Measurements from ENCODE around the gene RANBP17. TPM values are rescaled to one million over a fixed set of nuclear protein-coding genes. Genes with fewer than 3 reads are reported as not detected.

The RANBP17 gene
- total RNA-seq, 1 experiment from 2014 or later, result not detected

DNA sequence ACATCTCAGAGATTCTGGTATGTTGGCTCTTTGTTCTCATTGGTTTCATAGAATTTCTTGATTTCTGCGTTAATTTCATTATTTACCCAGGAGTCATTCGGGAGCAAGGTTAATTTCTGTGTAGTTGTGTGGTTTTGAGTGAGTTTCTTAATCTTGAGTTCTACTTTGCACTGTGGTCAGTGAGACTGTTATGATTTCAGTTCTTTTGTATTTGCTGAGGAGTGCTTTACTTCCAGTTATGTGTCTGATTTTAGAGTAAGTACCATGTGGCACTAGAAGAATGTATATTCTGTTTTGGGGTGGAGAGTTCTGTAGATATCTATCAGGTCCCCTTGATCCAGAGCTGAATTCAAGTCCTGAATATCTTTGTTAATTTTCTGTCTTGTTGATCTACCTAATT, 12.2 kb downstream of the RANBP17 start:
- Histone ChIP-seq H4K20me1 (ENCODE audit: insufficient read depth, low read depth, low read length) (no peaks in the 10 kb centered on the region), H3K36me3 (ENCODE audit: insufficient read depth, low read length) (no peaks in the 10 kb centered on the region), H3K27ac (ENCODE audit: low read length) (no peak overlapping the region), H3K9me3 (ENCODE audit: low read length) (no peaks in the 10 kb centered on the region), H3K4me1 (ENCODE audit: low read length) (no peaks in the 10 kb centered on the region), H3K9me2 (replicated peaks; ENCODE audit: insufficient read depth, low read length) (no peaks in the 10 kb centered on the region), H3K79me2 (ENCODE audit: low read length) (no peaks in the 10 kb centered on the region), H3K27me3 (ENCODE audit: low read length) (no peaks in the 10 kb centered on the region), H2AFZ (ENCODE audit: low read length) (no peak overlapping the region), H3K4me2 (ENCODE audit: low read depth, low read length, poor library complexity, severe bottlenecking) (no peak overlapping the region), H3K9ac (ENCODE audit: low read length) (no peak overlapping the region), H3K4me3 (ENCODE audit: low read length) (no peak overlapping the region)
- no peak for DNase-seq

DNA sequence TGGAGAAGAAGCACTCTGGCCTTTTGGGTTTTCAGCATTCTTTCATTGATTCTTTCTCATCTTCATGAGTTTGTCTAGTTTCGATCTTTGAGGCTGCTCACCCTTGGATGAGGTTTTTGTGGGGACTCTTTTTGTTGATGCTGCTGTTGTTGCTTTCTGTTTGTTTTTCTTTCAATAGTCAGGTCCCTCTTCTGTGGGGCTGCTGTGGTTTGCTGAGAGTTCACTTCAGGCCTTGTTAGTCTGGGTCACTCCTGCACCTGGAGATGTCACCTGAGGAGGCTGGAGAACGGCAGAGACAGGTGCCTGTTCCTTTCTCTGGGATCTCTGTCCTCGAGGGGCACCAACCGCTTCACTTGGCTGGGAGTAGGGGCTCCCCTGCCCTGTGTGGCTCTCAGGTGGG, 14.0 kb downstream of the RANBP17 start:
- Histone ChIP-seq H3K4me1 (ENCODE audit: low read length) (no peaks in the 10 kb centered on the region), H3K27me3 (ENCODE audit: low read length) (no peaks in the 10 kb centered on the region), H3K9me2 (replicated peaks; ENCODE audit: insufficient read depth, low read length) (no peaks in the 10 kb centered on the region), H2AFZ (ENCODE audit: low read length) (no peak overlapping the region), H3K36me3 (ENCODE audit: insufficient read depth, low read length) (no peaks in the 10 kb centered on the region), H3K4me2 (ENCODE audit: low read depth, low read length, poor library complexity, severe bottlenecking) (no peak overlapping the region), H4K20me1 (ENCODE audit: insufficient read depth, low read depth, low read length) (no peaks in the 10 kb centered on the region), H3K9ac (ENCODE audit: low read length) (no peak overlapping the region), H3K27ac (ENCODE audit: low read length) (no peak overlapping the region), H3K4me3 (ENCODE audit: low read length) (no peak overlapping the region), H3K9me3 (ENCODE audit: low read length) (no peaks in the 10 kb centered on the region), H3K79me2 (ENCODE audit: low read length) (no peaks in the 10 kb centered on the region)
- DNase-seq, result no peak

DNA sequence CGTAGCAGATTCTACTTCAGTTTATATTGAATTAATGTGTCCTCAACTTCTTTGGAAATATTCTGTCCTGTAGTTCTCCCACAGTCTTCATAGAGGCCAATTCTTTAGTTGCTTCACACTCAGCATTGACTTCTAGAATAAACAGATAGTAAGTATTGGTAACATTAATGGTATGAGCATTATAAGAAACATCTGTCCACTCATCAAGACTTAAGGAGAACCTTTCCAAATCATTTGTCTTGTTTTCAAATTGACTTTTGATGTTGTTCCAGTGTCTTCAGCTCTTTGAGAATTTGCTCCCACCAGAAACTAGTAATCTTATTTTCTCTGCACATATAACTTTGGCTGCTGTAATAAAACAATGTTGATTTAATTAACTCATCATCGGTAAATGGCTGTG, 18.3 kb downstream of the RANBP17 start:
- Histone ChIP-seq H3K27ac (ENCODE audit: low read length) (no peak overlapping the region), H3K4me3 (ENCODE audit: low read length) (no peak overlapping the region), H3K4me2 (ENCODE audit: low read depth, low read length, poor library complexity, severe bottlenecking) (no peak overlapping the region), H3K36me3 (ENCODE audit: insufficient read depth, low read length) (no peaks in the 10 kb centered on the region), H3K4me1 (ENCODE audit: low read length) (no peaks in the 10 kb centered on the region), H4K20me1 (ENCODE audit: insufficient read depth, low read depth, low read length) (no peaks in the 10 kb centered on the region), H3K9me2 (replicated peaks; ENCODE audit: insufficient read depth, low read length) (no peaks in the 10 kb centered on the region), H3K79me2 (ENCODE audit: low read length) (no peaks in the 10 kb centered on the region), H3K9ac (ENCODE audit: low read length) (no peak overlapping the region), H2AFZ (ENCODE audit: low read length) (no peak overlapping the region), H3K9me3 (ENCODE audit: low read length) (no peaks in the 10 kb centered on the region), H3K27me3 (ENCODE audit: low read length) (no peaks in the 10 kb centered on the region)
- no peak for DNase-seq

DNA sequence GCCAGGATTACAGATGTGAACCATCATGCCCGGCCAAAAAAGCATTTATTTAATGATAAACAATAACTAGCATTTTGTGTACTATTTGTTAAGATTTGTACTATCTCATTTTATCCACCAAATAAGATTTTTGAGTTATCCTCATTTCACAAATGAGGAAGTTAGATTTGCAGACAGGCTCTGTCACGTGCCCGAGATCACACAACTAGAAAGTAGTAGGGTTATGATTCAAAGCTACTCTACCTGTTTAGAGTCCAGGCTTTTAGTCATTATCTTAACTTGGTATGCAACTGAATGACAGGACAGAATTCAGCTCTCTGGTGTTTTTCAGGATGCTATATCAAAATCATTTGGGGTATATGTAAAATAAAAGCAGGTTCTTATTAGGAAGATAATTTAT, 20.5 kb downstream of the RANBP17 start:
- H3K4me1 ChIP-seq (ENCODE audit: low read length), result no peaks in the 10 kb centered on the region
- no peak for DNase-seq
- H3K27ac ChIP-seq (ENCODE audit: low read length), result no peak overlapping the region
- H3K9me2 ChIP-seq (replicated peaks; ENCODE audit: insufficient read depth, low read length), result no peaks in the 10 kb centered on the region
- H3K9me3 ChIP-seq (ENCODE audit: low read length), result no peaks in the 10 kb centered on the region
- no peak overlapping the region for H2AFZ ChIP-seq (ENCODE audit: low read length)
- no peaks in the 10 kb centered on the region for H3K79me2 ChIP-seq (ENCODE audit: low read length)
- H4K20me1 ChIP-seq (ENCODE audit: insufficient read depth, low read depth, low read length), result no peaks in the 10 kb centered on the region
- no peak overlapping the region for H3K4me2 ChIP-seq (ENCODE audit: low read depth, low read length, poor library complexity, severe bottlenecking)
- H3K27me3 ChIP-seq (ENCODE audit: low read length), result no peaks in the 10 kb centered on the region
- H3K4me3 ChIP-seq (ENCODE audit: low read length), result no peak overlapping the region
- H3K36me3 ChIP-seq (ENCODE audit: insufficient read depth, low read length), result no peaks in the 10 kb centered on the region
- no peak overlapping the region for H3K9ac ChIP-seq (ENCODE audit: low read length)

DNA sequence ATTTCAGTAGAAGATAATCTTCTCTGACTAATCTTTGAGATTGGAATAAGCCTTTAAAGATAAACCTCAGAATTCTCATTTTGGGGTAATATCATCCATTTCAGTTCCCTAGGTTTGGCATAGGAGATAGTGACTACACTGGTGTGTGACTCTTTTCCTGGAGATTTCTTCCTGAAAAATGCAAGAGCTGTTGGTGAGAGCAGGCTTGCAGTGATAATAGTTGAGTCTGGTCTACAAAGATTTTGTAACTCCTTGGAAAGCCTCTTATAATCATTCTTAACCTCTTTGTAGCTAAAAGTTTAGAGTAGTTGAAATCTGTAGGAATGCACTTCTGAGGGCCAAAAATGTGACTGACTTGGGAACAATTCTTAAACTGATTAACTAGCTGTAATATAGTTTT, 23.4 kb downstream of the RANBP17 start:
- no peak overlapping the region for H3K4me2 ChIP-seq (ENCODE audit: low read depth, low read length, poor library complexity, severe bottlenecking)
- no peaks in the 10 kb centered on the region for H3K9me3 ChIP-seq (ENCODE audit: low read length)
- H4K20me1 ChIP-seq (ENCODE audit: insufficient read depth, low read depth, low read length), result no peaks in the 10 kb centered on the region
- DNase-seq, result no peak
- H3K9ac ChIP-seq (ENCODE audit: low read length), result no peak overlapping the region
- no peak overlapping the region for H3K27ac ChIP-seq (ENCODE audit: low read length)
- H3K4me1 ChIP-seq (ENCODE audit: low read length), result no peaks in the 10 kb centered on the region
- no peaks in the 10 kb centered on the region for H3K9me2 ChIP-seq (replicated peaks; ENCODE audit: insufficient read depth, low read length)
- H3K36me3 ChIP-seq (ENCODE audit: insufficient read depth, low read length), result no peaks in the 10 kb centered on the region
- no peaks in the 10 kb centered on the region for H3K79me2 ChIP-seq (ENCODE audit: low read length)
- H2AFZ ChIP-seq (ENCODE audit: low read length), result no peak overlapping the region
- H3K4me3 ChIP-seq (ENCODE audit: low read length), result no peak overlapping the region
- H3K27me3 ChIP-seq (ENCODE audit: low read length), result no peaks in the 10 kb centered on the region

DNA sequence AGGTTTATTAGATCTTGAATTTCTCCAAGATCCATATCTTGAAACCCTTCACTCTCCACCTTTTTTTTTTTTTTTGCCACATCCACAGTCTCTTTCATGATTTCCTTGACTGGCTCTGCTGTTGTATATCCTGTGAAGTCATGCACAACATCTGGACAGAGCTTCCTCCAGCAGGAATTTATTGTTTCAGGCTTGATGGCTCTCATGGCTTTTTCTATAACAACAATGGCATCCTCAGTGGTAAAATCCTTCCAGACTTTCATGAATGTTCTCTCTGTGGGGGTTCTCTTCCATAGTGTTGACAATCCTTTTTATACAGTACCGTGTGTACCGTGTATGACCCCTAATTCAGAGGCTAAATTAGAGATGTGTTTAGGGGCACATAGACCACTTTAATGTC, 24.0 kb downstream of the RANBP17 start:
- Histone ChIP-seq H4K20me1 (ENCODE audit: insufficient read depth, low read depth, low read length) (no peaks in the 10 kb centered on the region), H3K4me3 (ENCODE audit: low read length) (no peak overlapping the region), H3K79me2 (ENCODE audit: low read length) (no peaks in the 10 kb centered on the region), H3K27me3 (ENCODE audit: low read length) (no peaks in the 10 kb centered on the region), H3K36me3 (ENCODE audit: insufficient read depth, low read length) (no peaks in the 10 kb centered on the region), H3K9ac (ENCODE audit: low read length) (no peak overlapping the region), H2AFZ (ENCODE audit: low read length) (no peak overlapping the region), H3K9me3 (ENCODE audit: low read length) (no peaks in the 10 kb centered on the region), H3K9me2 (replicated peaks; ENCODE audit: insufficient read depth, low read length) (no peaks in the 10 kb centered on the region), H3K4me1 (ENCODE audit: low read length) (no peaks in the 10 kb centered on the region), H3K4me2 (ENCODE audit: low read depth, low read length, poor library complexity, severe bottlenecking) (no peak overlapping the region), H3K27ac (ENCODE audit: low read length) (no peak overlapping the region)
- no peak for DNase-seq

DNA sequence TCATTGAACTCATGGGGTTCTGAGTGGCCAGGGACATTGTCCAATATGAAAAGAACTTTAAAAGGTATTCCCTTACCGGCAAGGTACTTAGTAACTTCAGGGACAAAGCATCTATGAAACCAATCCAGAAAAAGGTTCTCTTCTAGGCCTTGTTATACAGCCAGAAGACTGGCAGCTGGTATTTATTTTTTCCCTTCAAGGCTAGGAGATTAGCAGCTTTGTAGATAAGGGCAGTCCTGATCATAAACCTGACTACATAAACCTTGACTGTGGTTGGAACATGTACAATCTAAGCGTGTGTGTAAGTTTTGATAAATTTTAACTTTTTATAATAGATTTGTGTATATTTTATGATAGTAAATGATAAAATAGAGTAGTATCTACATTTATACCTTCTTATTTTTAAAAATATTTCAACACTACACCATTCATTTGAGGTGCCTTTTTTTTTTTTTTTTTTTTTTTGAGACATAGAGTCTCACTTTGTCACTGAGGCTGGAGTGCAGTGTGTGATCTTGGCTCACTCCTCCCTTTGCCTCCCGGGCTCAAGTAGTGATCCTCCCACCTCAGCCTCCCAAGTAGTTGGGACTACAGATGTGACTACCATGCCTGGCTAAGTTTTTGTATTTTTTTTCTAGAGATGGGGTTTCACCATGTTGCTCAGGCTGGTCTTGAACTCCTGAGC, 24.5 kb downstream of the RANBP17 start:
- H3K9me2 ChIP-seq (replicated peaks; ENCODE audit: insufficient read depth, low read length), result no peaks in the 10 kb centered on the region
- no peak overlapping the region for H3K27ac ChIP-seq (ENCODE audit: low read length)
- H2AFZ ChIP-seq (ENCODE audit: low read length), result no peak overlapping the region
- H3K27me3 ChIP-seq (ENCODE audit: low read length), result no peaks in the 10 kb centered on the region
- no peaks in the 10 kb centered on the region for H3K36me3 ChIP-seq (ENCODE audit: insufficient read depth, low read length)
- H3K4me2 ChIP-seq (ENCODE audit: low read depth, low read length, poor library complexity, severe bottlenecking), result no peak overlapping the region
- no peaks in the 10 kb centered on the region for H3K79me2 ChIP-seq (ENCODE audit: low read length)
- no peak overlapping the region for H3K9ac ChIP-seq (ENCODE audit: low read length)
- H4K20me1 ChIP-seq (ENCODE audit: insufficient read depth, low read depth, low read length), result no peaks in the 10 kb centered on the region
- no peaks in the 10 kb centered on the region for H3K9me3 ChIP-seq (ENCODE audit: low read length)
- no peak overlapping the region for H3K4me3 ChIP-seq (ENCODE audit: low read length)
- H3K4me1 ChIP-seq (ENCODE audit: low read length), result no peaks in the 10 kb centered on the region
- DNase-seq, result no peak

DNA sequence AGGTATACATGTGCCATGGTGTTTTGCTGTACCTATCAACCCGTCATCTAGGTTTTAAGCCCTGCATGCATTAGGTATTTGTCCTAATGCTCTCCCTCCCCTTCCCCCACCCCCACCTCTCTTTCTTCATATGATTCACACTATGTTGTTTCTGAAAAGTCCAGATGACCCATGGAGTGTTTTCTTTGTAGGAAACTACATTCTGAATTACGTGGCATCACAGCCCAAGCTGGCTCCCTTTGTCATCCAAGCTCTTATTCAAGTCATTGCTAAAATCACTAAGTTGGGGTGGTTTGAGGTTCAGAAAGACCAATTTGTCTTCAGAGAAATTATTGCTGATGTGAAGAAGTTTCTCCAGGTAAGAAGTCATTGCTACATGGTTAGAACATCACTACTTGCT, 30.4 kb downstream of the RANBP17 start:
- H2AFZ ChIP-seq (ENCODE audit: low read length), result no peak overlapping the region
- H3K9me2 ChIP-seq (replicated peaks; ENCODE audit: insufficient read depth, low read length), result no peaks in the 10 kb centered on the region
- no peak for DNase-seq
- no peaks in the 10 kb centered on the region for H3K79me2 ChIP-seq (ENCODE audit: low read length)
- no peaks in the 10 kb centered on the region for H3K27me3 ChIP-seq (ENCODE audit: low read length)
- H3K4me1 ChIP-seq (ENCODE audit: low read length), result no peaks in the 10 kb centered on the region
- H4K20me1 ChIP-seq (ENCODE audit: insufficient read depth, low read depth, low read length), result no peaks in the 10 kb centered on the region
- no peak overlapping the region for H3K4me3 ChIP-seq (ENCODE audit: low read length)
- no peak overlapping the region for H3K27ac ChIP-seq (ENCODE audit: low read length)
- H3K9me3 ChIP-seq (ENCODE audit: low read length), result no peaks in the 10 kb centered on the region
- H3K4me2 ChIP-seq (ENCODE audit: low read depth, low read length, poor library complexity, severe bottlenecking), result no peak overlapping the region
- H3K36me3 ChIP-seq (ENCODE audit: insufficient read depth, low read length), result no peaks in the 10 kb centered on the region
- no peak overlapping the region for H3K9ac ChIP-seq (ENCODE audit: low read length)

DNA sequence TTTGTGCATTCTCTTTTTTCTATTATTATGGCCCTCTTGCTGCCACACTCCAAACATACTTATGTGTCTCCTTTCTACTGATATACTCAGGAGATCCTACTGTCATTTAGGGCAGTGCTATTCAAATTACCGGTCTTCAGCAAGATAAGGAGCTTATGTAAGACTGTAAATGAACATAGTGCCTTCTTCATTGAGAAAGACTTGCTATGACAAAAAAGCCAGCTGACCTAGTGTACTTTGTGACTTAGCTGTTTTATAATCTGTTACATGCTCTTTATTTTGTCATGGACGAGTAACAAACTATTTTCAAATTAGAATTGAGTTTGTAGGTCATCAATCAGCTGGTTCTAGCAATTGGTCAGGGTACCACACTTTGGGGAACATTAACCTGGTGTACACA, 32.8 kb downstream of the RANBP17 start:
- Histone ChIP-seq H3K27ac (ENCODE audit: low read length) (no peak overlapping the region), H3K9ac (ENCODE audit: low read length) (no peak overlapping the region), H3K79me2 (ENCODE audit: low read length) (no peaks in the 10 kb centered on the region), H3K9me2 (replicated peaks; ENCODE audit: insufficient read depth, low read length) (no peaks in the 10 kb centered on the region), H4K20me1 (ENCODE audit: insufficient read depth, low read depth, low read length) (no peaks in the 10 kb centered on the region), H2AFZ (ENCODE audit: low read length) (no peak overlapping the region), H3K4me3 (ENCODE audit: low read length) (no peak overlapping the region), H3K4me1 (ENCODE audit: low read length) (no peaks in the 10 kb centered on the region), H3K36me3 (ENCODE audit: insufficient read depth, low read length) (no peaks in the 10 kb centered on the region), H3K9me3 (ENCODE audit: low read length) (no peaks in the 10 kb centered on the region), H3K27me3 (ENCODE audit: low read length) (no peaks in the 10 kb centered on the region), H3K4me2 (ENCODE audit: low read depth, low read length, poor library complexity, severe bottlenecking) (no peak overlapping the region)
- DNase-seq, result no peak

All from Karpas-422 (cell line).